GM23338 (cell line): ENCODE measurements around the gene EHBP1L1. TPM values are rescaled to one million over a fixed set of nuclear protein-coding genes. Genes with fewer than 3 reads are reported as not detected.

Source experiments
- ATAC-seq: fragments of 200-7000 bp; cut with Tn5 transposase; 3 replicates; pipeline ENCODE4 v1.9.1; 2020
- DNase-seq: peaks from one replicate; pipeline ENCODE4 v3.0.0-alpha.2; 2015; ENCODE audit warnings: low spot score
- H2AFZ ChIP-seq: fragments of 200-600 bp; sonication (generic); 2 replicates; pipeline ENCODE4 v1.8.0; 2016; ENCODE audit warnings: antibody characterized with exemption, mild to moderate bottlenecking, moderate library complexity
- H3F3A ChIP-seq: fragments of 200-600 bp; sonication (generic); replicated peaks from 2 replicates; pipeline ENCODE4 v1.8.0; 2017; ENCODE audit warnings: antibody characterized with exemption, mixed run types, low read depth
- H3K27ac ChIP-seq: fragments of 200-600 bp; sonication (generic); 2 replicates; pipeline ENCODE4 v1.6.1; 2016; ENCODE audit warnings: low read depth
- H3K27me3 ChIP-seq: fragments of 200-600 bp; sonication (generic); 2 replicates; pipeline ENCODE4 v1.8.0; 2016; ENCODE audit warnings: mild to moderate bottlenecking, mixed run types, moderate library complexity; ENCODE audit not compliant: insufficient read depth
- H3K36me3 ChIP-seq: fragments of 200-600 bp; sonication (generic); 2 replicates; pipeline ENCODE4 v1.8.0; 2016; ENCODE audit warnings: mild to moderate bottlenecking; ENCODE audit not compliant: insufficient read depth
- H3K4me1 ChIP-seq: fragments of 200-600 bp; sonication (generic); 2 replicates; pipeline ENCODE4 v1.8.0; 2016; ENCODE audit warnings: mild to moderate bottlenecking, moderate library complexity; ENCODE audit not compliant: insufficient read depth
- H3K4me2 ChIP-seq: fragments of 200-600 bp; sonication (generic); 2 replicates; pipeline ENCODE4 v1.7.1; 2017; ENCODE audit warnings: mixed run types
- H3K4me3 ChIP-seq: fragments of 200-600 bp; sonication (generic); 2 replicates; pipeline ENCODE4 v1.6.1; 2016; ENCODE audit warnings: mixed run types
- H3K79me2 ChIP-seq: fragments of 200-600 bp; sonication (generic); replicated peaks from 2 replicates; pipeline ENCODE4 v1.8.0; 2017; ENCODE audit warnings: mild to moderate bottlenecking; ENCODE audit not compliant: insufficient read depth
- H3K9me2 ChIP-seq: fragments of 200-600 bp; sonication (generic); 2 replicates; pipeline ENCODE4 v1.8.0; 2017; ENCODE audit not compliant: insufficient read depth
- H4K20me1 ChIP-seq: fragments of 200-600 bp; sonication (generic); replicated peaks from 2 replicates; pipeline ENCODE4 v1.8.0; 2017; ENCODE audit warnings: mild to moderate bottlenecking; ENCODE audit not compliant: insufficient read depth
- H3K27ac Mint-ChIP-seq: 2 replicates; pipeline ENCODE4 v1.8.0; 2020; ENCODE audit warnings: inconsistent platforms, mild to moderate bottlenecking, moderate library complexity, mixed read lengths
- H3K27me3 Mint-ChIP-seq: 3 replicates; pipeline ENCODE4 v1.8.0; 2022; ENCODE audit warnings: low read depth, mild to moderate bottlenecking, moderate library complexity, mixed read lengths, inconsistent platforms; ENCODE audit not compliant: insufficient read depth, poor library complexity
- H3K36me3 Mint-ChIP-seq: 3 replicates; pipeline ENCODE4 v1.8.0; 2021; ENCODE audit warnings: low read depth, mild to moderate bottlenecking, inconsistent platforms, moderate library complexity, mixed read lengths
- H3K4me1 Mint-ChIP-seq: 3 replicates; pipeline ENCODE4 v1.8.0; 2020; ENCODE audit warnings: mild to moderate bottlenecking, inconsistent platforms, mixed read lengths
- H3K4me3 Mint-ChIP-seq: 3 replicates; pipeline ENCODE4 v1.8.0; 2021; ENCODE audit warnings: moderate library complexity, mild to moderate bottlenecking, inconsistent platforms, mixed read lengths
- H3K9me3 Mint-ChIP-seq: 3 replicates; pipeline ENCODE4 v1.8.0; 2020; ENCODE audit warnings: moderate library complexity, mild to moderate bottlenecking, inconsistent platforms, mixed read lengths
- CREB1 ChIP-seq: fragments of 250-450 bp; sonication (Bioruptor Pico); IDR thresholded peaks from 2 replicates; pipeline ENCODE4 v1.5.0; 2020; ENCODE audit warnings: low read depth, mild to moderate bottlenecking, moderate library complexity
- EZH2 ChIP-seq: fragments of 200-600 bp; sonication (generic); IDR thresholded peaks from one replicate; pipeline ENCODE4 v1.8.0; 2017; ENCODE audit warnings: antibody characterized with exemption, mild to moderate bottlenecking, low read depth; ENCODE audit not compliant: unreplicated experiment
- EZH2phosphoT487 ChIP-seq: fragments of 200-600 bp; sonication (generic); IDR thresholded peaks from one replicate; pipeline ENCODE4 v1.8.1; 2018; ENCODE audit warnings: antibody characterized with exemption; ENCODE audit not compliant: unreplicated experiment
- JUNB ChIP-seq: IDR thresholded peaks from one replicate; pipeline ENCODE4 v1.6.1; 2016; ENCODE audit warnings: antibody characterized with exemption; ENCODE audit not compliant: unreplicated experiment
- NANOG ChIP-seq: IDR thresholded peaks from 2 replicates; pipeline ENCODE4 v1.6.1; 2016; ENCODE audit warnings: antibody characterized with exemption, borderline replicate concordance
- POLR2AphosphoS5 ChIP-seq: IDR thresholded peaks from 2 replicates; pipeline ENCODE4 v1.6.1; 2016; ENCODE audit warnings: antibody characterized with exemption, low read depth
- STAT1 ChIP-seq: IDR thresholded peaks from one replicate; pipeline ENCODE4 v1.6.1; 2016; ENCODE audit warnings: antibody characterized with exemption; ENCODE audit not compliant: unreplicated experiment
- ZNF114 ChIP-seq: fragments of 250-450 bp; sonication (Bioruptor Pico); IDR thresholded peaks from 2 replicates; pipeline ENCODE4 v1.5.0; 2020; ENCODE audit warnings: mild to moderate bottlenecking, moderate library complexity
- ZNF331 ChIP-seq: fragments of 250-450 bp; sonication (Bioruptor Pico); IDR thresholded peaks from 2 replicates; pipeline ENCODE4 v1.5.0; 2020; ENCODE audit warnings: low read depth, mild to moderate bottlenecking, moderate library complexity
- polyA plus RNA-seq: library from polyadenylated mRNA; unstranded; fragments of >200 nt; fragmentation: Nextera tagmentation; extraction: Ambion mirVana; gene quantifications from 2 replicates; pipeline ENCODE4 v1.2.1, GENCODE V29; 2016
- total RNA-seq: library from RNA; depleted of rRNA; stranded (reverse); fragments of >200 nt; shearing (Covaris generic); gene quantifications from 2 replicates; pipeline ENCODE4 v1.2.3, GENCODE V29; 2014
- TF ChIP-seq, protein P1 (sequence below), 2 experiments: fragments of 200-600 bp in 1 of 2; sonication (generic) in 1 of 2; conservative IDR thresholded peaks; 2 replicates each; pipeline versions ENCODE4 v1.5.1 to v1.6.1; 2016 to 2017; ENCODE audit warnings: antibody characterized with exemption in 2 of 2, low read depth in 2 of 2, mild to moderate bottlenecking in 2 of 2, moderate library complexity in 1 of 2
- TF ChIP-seq, protein P2 (sequence below): IDR thresholded peaks from one replicate; pipeline ENCODE4 v1.6.1; 2018; ENCODE audit warnings: antibody characterized with exemption; ENCODE audit not compliant: unreplicated experiment
- TF ChIP-seq, protein P3 (sequence below): IDR thresholded peaks from 2 replicates; pipeline ENCODE4 v1.6.1; 2016; ENCODE audit warnings: antibody characterized with exemption
- TF ChIP-seq, protein P4 (sequence below): fragments of 250-450 bp; sonication (Bioruptor Pico); IDR thresholded peaks from 2 replicates; pipeline ENCODE4 v1.5.0; 2020; ENCODE audit warnings: mild to moderate bottlenecking, moderate library complexity

EHBP1L1 gene
- total and polyA plus RNA-seq, 2 experiments from 2014 or later: 2.9 to 10.9 TPM

DNA sequence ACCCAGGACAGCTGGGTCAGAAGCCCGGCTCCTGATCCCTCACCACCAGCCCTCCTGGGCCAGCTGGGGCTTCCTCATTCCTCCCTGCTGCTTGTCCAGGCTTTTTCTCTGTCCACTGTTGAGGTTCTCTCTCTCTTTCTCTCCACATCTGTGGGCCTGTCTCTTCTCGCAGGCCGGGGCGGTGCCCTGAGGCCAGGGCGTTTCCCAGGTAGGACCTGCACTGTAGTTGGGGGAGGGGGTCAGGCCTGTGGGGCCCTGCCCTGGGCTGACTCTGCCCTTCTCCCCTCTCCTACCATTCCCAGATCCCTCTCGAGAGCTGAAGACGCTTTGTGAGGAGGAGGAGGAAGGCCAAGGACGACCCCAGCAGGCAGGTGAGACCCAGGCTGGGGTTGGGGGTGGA, 4.9 kb downstream of the EHBP1L1 start:
- Histone ChIP-seq H3K4me1 (peaks cover 5% of the 10 kb centered on the region; the same call in 1 of the 2 replicates), H3K79me2 (no peaks in the 10 kb centered on the region), H3K27me3 (peaks cover 65% of the 10 kb centered on the region), H3K36me3 (no peaks in the 10 kb centered on the region), H3K4me2 (no peak overlapping the region), H3K27ac (no peak overlapping the region), H4K20me1 (no peaks in the 10 kb centered on the region), H3K4me3 (no peak overlapping the region), H2AFZ (no peak overlapping the region), H3K9me2 (no peaks in the 10 kb centered on the region), H3F3A (peaks cover 5% of the 10 kb centered on the region; the same call in 1 of the 2 replicates)
- Mint-ChIP-seq H3K27ac (no peak overlapping the region), H3K4me3 (no peak overlapping the region), H3K27me3 (peaks cover 59% of the 10 kb centered on the region), H3K36me3 (no peaks in the 10 kb centered on the region), H3K9me3 (no peaks in the 10 kb centered on the region), H3K4me1 (peaks cover 9% of the 10 kb centered on the region)
- TF ChIP-seq, protein P1, sequence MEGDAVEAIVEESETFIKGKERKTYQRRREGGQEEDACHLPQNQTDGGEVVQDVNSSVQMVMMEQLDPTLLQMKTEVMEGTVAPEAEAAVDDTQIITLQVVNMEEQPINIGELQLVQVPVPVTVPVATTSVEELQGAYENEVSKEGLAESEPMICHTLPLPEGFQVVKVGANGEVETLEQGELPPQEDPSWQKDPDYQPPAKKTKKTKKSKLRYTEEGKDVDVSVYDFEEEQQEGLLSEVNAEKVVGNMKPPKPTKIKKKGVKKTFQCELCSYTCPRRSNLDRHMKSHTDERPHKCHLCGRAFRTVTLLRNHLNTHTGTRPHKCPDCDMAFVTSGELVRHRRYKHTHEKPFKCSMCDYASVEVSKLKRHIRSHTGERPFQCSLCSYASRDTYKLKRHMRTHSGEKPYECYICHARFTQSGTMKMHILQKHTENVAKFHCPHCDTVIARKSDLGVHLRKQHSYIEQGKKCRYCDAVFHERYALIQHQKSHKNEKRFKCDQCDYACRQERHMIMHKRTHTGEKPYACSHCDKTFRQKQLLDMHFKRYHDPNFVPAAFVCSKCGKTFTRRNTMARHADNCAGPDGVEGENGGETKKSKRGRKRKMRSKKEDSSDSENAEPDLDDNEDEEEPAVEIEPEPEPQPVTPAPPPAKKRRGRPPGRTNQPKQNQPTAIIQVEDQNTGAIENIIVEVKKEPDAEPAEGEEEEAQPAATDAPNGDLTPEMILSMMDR (conservative IDR thresholded peaks at IDR 0.05; ENCODE audit: low read depth in 2 of 2): no peak
- TF ChIP-seq STAT1: no peak
- TF ChIP-seq CREB1 (CRISPR knock-in tag): no peak
- TF ChIP-seq POLR2AphosphoS5: no peak
- TF ChIP-seq ZNF331: no peak
- no peak for TF ChIP-seq NANOG
- TF ChIP-seq, protein P2, sequence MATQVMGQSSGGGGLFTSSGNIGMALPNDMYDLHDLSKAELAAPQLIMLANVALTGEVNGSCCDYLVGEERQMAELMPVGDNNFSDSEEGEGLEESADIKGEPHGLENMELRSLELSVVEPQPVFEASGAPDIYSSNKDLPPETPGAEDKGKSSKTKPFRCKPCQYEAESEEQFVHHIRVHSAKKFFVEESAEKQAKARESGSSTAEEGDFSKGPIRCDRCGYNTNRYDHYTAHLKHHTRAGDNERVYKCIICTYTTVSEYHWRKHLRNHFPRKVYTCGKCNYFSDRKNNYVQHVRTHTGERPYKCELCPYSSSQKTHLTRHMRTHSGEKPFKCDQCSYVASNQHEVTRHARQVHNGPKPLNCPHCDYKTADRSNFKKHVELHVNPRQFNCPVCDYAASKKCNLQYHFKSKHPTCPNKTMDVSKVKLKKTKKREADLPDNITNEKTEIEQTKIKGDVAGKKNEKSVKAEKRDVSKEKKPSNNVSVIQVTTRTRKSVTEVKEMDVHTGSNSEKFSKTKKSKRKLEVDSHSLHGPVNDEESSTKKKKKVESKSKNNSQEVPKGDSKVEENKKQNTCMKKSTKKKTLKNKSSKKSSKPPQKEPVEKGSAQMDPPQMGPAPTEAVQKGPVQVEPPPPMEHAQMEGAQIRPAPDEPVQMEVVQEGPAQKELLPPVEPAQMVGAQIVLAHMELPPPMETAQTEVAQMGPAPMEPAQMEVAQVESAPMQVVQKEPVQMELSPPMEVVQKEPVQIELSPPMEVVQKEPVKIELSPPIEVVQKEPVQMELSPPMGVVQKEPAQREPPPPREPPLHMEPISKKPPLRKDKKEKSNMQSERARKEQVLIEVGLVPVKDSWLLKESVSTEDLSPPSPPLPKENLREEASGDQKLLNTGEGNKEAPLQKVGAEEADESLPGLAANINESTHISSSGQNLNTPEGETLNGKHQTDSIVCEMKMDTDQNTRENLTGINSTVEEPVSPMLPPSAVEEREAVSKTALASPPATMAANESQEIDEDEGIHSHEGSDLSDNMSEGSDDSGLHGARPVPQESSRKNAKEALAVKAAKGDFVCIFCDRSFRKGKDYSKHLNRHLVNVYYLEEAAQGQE: no peak
- no peak for TF ChIP-seq EZH2phosphoT487
- no peak for TF ChIP-seq JUNB
- no peak for TF ChIP-seq EZH2
- TF ChIP-seq ZNF114: no peak
- TF ChIP-seq, protein P3, sequence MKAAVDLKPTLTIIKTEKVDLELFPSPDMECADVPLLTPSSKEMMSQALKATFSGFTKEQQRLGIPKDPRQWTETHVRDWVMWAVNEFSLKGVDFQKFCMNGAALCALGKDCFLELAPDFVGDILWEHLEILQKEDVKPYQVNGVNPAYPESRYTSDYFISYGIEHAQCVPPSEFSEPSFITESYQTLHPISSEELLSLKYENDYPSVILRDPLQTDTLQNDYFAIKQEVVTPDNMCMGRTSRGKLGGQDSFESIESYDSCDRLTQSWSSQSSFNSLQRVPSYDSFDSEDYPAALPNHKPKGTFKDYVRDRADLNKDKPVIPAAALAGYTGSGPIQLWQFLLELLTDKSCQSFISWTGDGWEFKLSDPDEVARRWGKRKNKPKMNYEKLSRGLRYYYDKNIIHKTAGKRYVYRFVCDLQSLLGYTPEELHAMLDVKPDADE: no peak
- TF ChIP-seq, protein P4, sequence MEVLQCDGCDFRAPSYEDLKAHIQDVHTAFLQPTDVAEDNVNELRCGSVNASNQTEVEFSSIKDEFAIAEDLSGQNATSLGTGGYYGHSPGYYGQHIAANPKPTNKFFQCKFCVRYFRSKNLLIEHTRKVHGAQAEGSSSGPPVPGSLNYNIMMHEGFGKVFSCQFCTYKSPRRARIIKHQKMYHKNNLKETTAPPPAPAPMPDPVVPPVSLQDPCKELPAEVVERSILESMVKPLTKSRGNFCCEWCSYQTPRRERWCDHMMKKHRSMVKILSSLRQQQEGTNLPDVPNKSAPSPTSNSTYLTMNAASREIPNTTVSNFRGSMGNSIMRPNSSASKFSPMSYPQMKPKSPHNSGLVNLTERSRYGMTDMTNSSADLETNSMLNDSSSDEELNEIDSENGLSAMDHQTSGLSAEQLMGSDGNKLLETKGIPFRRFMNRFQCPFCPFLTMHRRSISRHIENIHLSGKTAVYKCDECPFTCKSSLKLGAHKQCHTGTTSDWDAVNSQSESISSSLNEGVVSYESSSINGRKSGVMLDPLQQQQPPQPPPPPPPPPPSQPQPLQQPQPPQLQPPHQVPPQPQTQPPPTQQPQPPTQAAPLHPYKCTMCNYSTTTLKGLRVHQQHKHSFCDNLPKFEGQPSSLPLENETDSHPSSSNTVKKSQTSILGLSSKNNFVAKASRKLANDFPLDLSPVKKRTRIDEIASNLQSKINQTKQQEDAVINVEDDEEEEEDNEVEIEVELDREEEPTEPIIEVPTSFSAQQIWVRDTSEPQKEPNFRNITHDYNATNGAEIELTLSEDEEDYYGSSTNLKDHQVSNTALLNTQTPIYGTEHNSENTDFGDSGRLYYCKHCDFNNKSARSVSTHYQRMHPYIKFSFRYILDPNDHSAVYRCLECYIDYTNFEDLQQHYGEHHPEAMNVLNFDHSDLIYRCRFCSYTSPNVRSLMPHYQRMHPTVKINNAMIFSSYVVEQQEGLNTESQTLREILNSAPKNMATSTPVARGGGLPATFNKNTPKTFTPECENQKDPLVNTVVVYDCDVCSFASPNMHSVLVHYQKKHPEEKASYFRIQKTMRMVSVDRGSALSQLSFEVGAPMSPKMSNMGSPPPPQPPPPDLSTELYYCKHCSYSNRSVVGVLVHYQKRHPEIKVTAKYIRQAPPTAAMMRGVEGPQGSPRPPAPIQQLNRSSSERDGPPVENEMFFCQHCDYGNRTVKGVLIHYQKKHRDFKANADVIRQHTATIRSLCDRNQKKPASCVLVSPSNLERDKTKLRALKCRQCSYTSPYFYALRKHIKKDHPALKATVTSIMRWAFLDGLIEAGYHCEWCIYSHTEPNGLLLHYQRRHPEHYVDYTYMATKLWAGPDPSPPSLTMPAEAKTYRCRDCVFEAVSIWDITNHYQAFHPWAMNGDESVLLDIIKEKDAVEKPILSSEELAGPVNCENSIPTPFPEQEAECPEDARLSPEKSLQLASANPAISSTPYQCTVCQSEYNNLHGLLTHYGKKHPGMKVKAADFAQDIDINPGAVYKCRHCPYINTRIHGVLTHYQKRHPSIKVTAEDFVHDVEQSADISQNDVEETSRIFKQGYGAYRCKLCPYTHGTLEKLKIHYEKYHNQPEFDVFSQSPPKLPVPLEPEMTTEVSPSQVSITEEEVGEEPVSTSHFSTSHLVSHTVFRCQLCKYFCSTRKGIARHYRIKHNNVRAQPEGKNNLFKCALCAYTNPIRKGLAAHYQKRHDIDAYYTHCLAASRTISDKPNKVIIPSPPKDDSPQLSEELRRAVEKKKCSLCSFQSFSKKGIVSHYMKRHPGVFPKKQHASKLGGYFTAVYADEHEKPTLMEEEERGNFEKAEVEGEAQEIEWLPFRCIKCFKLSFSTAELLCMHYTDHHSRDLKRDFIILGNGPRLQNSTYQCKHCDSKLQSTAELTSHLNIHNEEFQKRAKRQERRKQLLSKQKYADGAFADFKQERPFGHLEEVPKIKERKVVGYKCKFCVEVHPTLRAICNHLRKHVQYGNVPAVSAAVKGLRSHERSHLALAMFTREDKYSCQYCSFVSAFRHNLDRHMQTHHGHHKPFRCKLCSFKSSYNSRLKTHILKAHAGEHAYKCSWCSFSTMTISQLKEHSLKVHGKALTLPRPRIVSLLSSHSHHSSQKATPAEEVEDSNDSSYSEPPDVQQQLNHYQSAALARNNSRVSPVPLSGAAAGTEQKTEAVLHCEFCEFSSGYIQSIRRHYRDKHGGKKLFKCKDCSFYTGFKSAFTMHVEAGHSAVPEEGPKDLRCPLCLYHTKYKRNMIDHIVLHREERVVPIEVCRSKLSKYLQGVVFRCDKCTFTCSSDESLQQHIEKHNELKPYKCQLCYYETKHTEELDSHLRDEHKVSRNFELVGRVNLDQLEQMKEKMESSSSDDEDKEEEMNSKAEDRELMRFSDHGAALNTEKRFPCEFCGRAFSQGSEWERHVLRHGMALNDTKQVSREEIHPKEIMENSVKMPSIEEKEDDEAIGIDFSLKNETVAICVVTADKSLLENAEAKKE (CRISPR knock-in tag): no peak
- DNase-seq (no peak), ATAC-seq (no peak)
